ENCODE results near the gene BARX2.

DNA sequence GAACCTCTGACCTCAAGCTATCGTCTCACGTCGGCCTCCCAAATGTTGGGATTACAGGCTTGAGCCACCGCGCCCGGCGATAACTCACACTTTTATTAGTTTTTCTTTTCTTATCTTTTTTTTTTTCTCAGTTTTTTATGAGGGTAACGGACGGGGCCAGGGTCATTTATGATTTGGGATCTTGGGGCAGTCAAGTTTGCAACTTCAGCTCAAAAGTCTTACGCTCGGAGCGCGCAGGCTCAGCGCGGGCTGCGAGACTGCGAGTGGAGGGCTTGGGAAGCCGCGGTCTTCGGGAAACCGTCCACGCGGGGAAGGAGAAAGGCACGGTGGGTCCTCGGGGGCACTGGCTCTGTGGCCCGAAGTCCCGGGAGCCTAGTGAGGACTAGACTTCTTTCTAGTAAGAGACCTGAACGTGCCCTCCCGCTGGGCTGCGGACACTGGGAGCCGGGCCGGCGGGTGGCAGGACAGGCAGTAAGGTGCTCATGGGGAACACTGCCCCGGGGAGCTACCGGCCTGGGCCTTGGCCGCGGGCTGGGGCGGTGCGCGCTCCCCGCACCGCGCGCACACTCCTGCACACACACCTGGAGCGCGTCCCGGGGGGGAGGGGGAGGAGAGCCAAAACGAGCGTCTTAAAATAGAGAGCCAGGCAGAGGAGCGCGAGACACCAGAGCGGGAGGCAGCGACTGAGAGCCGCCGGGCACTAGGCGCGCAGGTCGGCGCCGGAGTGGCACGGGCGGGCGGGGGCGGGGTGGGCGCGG, 476 bp upstream of the BARX2 start:
- TF ChIP-seq, protein P1, sequence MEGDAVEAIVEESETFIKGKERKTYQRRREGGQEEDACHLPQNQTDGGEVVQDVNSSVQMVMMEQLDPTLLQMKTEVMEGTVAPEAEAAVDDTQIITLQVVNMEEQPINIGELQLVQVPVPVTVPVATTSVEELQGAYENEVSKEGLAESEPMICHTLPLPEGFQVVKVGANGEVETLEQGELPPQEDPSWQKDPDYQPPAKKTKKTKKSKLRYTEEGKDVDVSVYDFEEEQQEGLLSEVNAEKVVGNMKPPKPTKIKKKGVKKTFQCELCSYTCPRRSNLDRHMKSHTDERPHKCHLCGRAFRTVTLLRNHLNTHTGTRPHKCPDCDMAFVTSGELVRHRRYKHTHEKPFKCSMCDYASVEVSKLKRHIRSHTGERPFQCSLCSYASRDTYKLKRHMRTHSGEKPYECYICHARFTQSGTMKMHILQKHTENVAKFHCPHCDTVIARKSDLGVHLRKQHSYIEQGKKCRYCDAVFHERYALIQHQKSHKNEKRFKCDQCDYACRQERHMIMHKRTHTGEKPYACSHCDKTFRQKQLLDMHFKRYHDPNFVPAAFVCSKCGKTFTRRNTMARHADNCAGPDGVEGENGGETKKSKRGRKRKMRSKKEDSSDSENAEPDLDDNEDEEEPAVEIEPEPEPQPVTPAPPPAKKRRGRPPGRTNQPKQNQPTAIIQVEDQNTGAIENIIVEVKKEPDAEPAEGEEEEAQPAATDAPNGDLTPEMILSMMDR (IDR thresholded peaks at IDR 0.05) = no peak
- no peak for TF ChIP-seq ZFX (IDR thresholded peaks at IDR 0.05; ENCODE audit: borderline replicate concordance)

Measured in 22Rv1 (cell line).